ENCODE data around the gene SOBP. TPM values are rescaled to one million over a fixed set of nuclear protein-coding genes. Genes with fewer than 3 reads are reported as not detected.

Gene SOBP, protein sequence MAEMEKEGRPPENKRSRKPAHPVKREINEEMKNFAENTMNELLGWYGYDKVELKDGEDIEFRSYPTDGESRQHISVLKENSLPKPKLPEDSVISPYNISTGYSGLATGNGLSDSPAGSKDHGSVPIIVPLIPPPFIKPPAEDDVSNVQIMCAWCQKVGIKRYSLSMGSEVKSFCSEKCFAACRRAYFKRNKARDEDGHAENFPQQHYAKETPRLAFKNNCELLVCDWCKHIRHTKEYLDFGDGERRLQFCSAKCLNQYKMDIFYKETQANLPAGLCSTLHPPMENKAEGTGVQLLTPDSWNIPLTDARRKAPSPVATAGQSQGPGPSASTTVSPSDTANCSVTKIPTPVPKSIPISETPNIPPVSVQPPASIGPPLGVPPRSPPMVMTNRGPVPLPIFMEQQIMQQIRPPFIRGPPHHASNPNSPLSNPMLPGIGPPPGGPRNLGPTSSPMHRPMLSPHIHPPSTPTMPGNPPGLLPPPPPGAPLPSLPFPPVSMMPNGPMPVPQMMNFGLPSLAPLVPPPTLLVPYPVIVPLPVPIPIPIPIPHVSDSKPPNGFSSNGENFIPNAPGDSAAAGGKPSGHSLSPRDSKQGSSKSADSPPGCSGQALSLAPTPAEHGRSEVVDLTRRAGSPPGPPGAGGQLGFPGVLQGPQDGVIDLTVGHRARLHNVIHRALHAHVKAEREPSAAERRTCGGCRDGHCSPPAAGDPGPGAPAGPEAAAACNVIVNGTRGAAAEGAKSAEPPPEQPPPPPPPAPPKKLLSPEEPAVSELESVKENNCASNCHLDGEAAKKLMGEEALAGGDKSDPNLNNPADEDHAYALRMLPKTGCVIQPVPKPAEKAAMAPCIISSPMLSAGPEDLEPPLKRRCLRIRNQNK
- 7.4 and 12.5 TPM in 2 replicates for total RNA-seq (2012; rRNA removed)

DNA sequence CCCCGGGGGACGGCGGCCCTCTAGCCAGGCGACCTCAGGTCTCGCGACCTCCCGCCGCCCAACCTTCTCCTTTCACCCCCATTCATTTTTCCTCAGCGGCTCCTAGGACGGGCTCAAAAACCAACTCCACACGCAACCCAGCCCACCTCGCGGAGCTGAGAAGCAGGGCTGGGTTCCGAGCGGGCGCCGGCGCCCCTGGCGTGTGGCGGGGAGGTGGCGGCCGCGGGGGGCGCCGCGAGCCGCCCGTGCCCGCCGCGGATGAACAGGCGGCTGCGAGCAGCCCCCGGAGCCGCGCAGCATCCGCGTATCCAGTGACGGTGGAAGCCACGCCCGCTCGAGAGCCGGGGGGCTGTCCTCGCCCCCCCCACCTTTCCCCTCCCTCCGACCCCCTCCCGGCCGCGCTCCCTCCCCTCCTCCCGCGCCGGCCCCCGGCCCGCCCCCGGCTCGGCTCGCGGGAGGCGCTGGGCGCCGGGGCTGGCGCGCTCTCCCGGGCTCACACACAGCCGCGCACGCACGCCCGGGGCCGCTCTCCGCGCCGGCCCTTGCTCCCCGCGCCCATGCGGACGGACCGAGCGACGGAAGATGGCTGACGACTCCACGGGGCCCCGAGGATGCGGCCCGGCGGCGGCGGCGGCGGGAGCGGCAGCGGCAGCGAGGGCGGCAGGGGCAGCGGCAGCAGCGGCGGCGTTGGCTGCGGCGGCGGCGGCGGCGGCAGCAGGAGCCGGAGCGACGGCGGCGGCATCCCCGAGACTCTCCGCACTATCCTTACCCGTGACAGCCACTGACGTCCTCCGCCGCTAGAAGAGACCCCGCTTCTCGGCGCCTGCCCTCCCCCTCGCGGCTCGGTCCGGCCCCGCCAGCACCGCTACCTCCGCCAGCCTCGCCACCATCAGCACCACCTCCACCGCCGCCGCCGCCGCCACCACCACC is at the start of gene SOBP:
Gene SOBP (plus strand): TSS at position 482 of the 930 bp plus-strand sequence. CDS start 500 bp downstream, outside the sequence.
- Histone ChIP-seq H3K9me3 (replicated peaks; ENCODE audit: low read length) (no peaks in the 10 kb centered on the region), H3K4me3 (ENCODE audit: low read length) (peak within 1 kb of the TSS; percentile 64), H3K9ac (ENCODE audit: low read depth, low read length) (peak within 1 kb of the TSS; percentile 39), H3K4me2 (ENCODE audit: low read length) (peak within 1 kb of the TSS; percentile 85), H3K36me3 (ENCODE audit: insufficient read depth, low read length) (no peaks in the 10 kb centered on the region), H3K4me1 (ENCODE audit: control insufficient read depth, insufficient read depth, low read length) (peaks cover 35% of the 10 kb centered on the region), H3K27me3 (ENCODE audit: control insufficient read depth, insufficient read depth, low read length) (peaks cover 72% of the 10 kb centered on the region)

DNA sequence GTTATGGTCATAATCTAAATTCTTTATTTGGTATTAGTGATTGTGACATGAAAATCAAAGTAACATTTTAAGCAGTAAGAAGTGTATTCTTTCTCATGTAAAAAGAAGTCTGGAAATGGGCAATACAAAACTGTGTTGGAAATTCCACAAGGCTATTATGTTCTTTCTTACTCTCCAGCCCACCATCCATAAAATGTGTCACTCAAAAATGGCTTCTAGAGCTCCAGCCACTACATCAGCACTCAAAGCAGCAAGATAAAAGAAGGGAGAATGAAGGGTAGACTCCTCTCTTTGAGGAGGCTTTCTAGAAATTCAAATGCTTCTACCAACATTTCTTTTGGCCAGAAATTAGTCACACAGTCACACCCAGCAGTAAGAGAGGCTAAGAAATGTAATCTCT is 49.0 kb upstream of the SOBP start:
- Histone ChIP-seq H3K27me3 (ENCODE audit: control insufficient read depth, insufficient read depth, low read length) (no peaks in the 10 kb centered on the region), H3K4me1 (ENCODE audit: control insufficient read depth, insufficient read depth, low read length) (peaks cover 24% of the 10 kb centered on the region), H3K4me3 (ENCODE audit: low read length) (no peak overlapping the region), H3K4me2 (ENCODE audit: low read length) (no peak overlapping the region), H3K9ac (ENCODE audit: low read depth, low read length) (no peak overlapping the region), H3K36me3 (ENCODE audit: insufficient read depth, low read length) (no peaks in the 10 kb centered on the region), H3K9me3 (replicated peaks; ENCODE audit: low read length) (no peaks in the 10 kb centered on the region)

DNA sequence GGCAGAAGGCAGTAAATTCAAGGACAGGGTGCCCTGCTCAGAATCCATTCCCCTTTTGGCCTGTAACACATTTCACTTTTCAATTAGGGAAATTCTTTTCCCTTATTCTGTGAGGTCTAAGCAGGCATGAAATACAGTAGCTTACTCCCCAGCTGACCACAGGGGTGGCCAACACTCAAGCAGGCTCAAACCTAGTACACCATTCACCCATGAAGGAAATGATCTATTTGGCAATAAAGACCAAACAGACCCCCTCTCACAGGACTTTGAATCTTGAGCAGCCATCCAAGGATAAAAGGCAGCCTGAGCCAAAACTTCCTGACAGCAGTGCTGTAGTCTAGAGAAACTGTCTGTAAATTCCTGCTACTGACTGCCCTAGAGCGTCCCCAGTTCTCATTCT is 48.2 kb upstream of the SOBP start:
- no peaks in the 10 kb centered on the region for H3K36me3 ChIP-seq (ENCODE audit: insufficient read depth, low read length)
- no peak overlapping the region for H3K9ac ChIP-seq (ENCODE audit: low read depth, low read length)
- no peaks in the 10 kb centered on the region for H3K9me3 ChIP-seq (replicated peaks; ENCODE audit: low read length)
- H3K27me3 ChIP-seq (ENCODE audit: control insufficient read depth, insufficient read depth, low read length): no peaks in the 10 kb centered on the region
- peaks cover 21% of the 10 kb centered on the region for H3K4me1 ChIP-seq (ENCODE audit: control insufficient read depth, insufficient read depth, low read length)
- no peak overlapping the region for H3K4me2 ChIP-seq (ENCODE audit: low read length)
- no peak overlapping the region for H3K4me3 ChIP-seq (ENCODE audit: low read length)

DNA sequence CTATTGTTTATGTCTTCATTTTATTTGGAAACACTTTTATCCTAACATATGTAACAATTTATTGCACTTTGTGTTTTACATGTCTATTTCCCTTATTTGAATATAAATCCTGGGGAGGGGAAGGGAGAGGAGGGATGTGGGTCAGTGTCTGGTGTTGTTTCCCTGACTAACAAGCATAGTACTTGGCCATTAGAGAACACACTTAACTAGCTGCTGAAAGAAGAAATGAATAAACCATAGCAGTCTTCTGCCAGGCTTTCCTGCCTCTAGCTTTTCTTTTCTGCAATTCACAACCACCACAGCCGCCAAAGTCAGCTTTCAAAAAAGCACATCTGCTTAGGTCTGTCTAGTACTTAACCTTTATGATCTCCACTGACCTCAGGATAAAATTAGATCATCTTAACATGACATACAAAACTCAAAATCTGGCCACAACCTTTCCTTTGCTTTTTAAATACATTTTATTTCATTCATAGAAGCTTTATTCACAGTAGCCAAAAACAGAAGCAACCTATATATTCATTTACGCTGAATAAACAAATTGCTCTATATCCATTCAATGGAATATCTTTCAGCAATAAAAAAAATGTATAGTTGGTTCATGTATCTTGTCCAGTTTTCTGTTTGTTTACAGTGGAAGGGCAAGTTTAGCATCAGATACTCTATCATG is 46.8 kb upstream of the SOBP start:
- H3K36me3 ChIP-seq (ENCODE audit: insufficient read depth, low read length): no peaks in the 10 kb centered on the region
- peaks cover 3% of the 10 kb centered on the region for H3K9me3 ChIP-seq (replicated peaks; ENCODE audit: low read length)
- H3K4me2 ChIP-seq (ENCODE audit: low read length): peak overlapping the region; percentile 62
- no peaks in the 10 kb centered on the region for H3K27me3 ChIP-seq (ENCODE audit: control insufficient read depth, insufficient read depth, low read length)
- H3K4me1 ChIP-seq (ENCODE audit: control insufficient read depth, insufficient read depth, low read length): peaks cover 21% of the 10 kb centered on the region
- peak overlapping the region; percentile 7 for H3K4me3 ChIP-seq (ENCODE audit: low read length)
- H3K9ac ChIP-seq (ENCODE audit: low read depth, low read length): peak overlapping the region; percentile 1

DNA sequence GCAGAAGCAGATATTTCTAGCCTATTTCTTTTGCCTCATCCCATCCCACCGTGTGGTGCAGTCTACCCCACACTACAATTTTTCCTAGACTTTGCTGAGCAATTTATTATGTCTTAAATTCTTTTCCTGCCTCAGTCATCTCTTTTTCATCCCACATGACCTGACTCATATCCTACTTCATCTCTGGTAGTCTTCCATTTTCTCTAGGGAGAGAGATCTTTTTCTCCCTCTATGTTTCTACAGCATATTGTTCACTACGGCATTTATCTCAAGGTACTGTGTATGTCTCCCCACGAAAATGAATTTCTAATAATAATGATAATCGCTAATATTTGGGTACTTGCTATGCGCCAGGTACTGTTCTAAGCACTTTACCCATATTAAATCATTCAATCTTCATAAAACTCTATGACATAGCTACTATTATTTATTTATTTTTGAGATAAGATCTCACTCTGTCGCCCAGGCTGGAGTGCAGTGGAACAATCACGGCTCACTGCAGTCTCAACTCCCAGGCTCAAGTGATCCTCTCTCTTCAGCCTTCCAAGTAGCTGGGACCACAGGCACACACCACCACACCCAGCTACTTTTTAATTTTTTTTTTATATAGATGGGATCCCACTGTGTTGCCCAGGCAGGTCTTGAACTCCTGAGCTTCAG is 46.2 kb upstream of the SOBP start:
- Histone ChIP-seq H3K9ac (ENCODE audit: low read depth, low read length) (peak overlapping the region; percentile 1), H3K36me3 (ENCODE audit: insufficient read depth, low read length) (no peaks in the 10 kb centered on the region), H3K4me3 (ENCODE audit: low read length) (peak overlapping the region; percentile 7), H3K4me1 (ENCODE audit: control insufficient read depth, insufficient read depth, low read length) (peaks cover 21% of the 10 kb centered on the region), H3K9me3 (replicated peaks; ENCODE audit: low read length) (peaks cover 3% of the 10 kb centered on the region), H3K4me2 (ENCODE audit: low read length) (peak overlapping the region; percentile 62), H3K27me3 (ENCODE audit: control insufficient read depth, insufficient read depth, low read length) (no peaks in the 10 kb centered on the region)

DNA sequence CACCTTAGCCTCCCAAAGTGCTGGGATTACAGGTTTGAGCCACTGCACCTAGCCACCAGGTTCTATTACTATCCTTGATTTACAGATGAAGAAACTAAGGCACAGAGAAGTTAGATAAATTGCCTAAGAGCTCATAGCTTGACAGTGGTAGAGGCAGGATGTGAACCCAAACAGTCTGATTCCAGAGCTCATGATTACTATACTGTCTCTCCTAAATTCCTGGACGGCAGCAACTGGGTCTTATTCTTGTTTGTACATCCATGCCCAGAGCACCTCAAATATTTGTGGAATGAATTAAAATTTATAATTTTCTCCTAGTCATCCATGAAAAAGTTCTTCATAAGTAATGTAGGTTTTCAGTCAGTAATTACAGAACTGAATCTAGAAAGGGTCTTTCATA is 45.6 kb upstream of the SOBP start:
- no peaks in the 10 kb centered on the region for H3K27me3 ChIP-seq (ENCODE audit: control insufficient read depth, insufficient read depth, low read length)
- no peak overlapping the region for H3K9ac ChIP-seq (ENCODE audit: low read depth, low read length)
- peaks cover 21% of the 10 kb centered on the region for H3K4me1 ChIP-seq (ENCODE audit: control insufficient read depth, insufficient read depth, low read length)
- H3K4me2 ChIP-seq (ENCODE audit: low read length): no peak overlapping the region
- no peak overlapping the region for H3K4me3 ChIP-seq (ENCODE audit: low read length)
- H3K36me3 ChIP-seq (ENCODE audit: insufficient read depth, low read length): no peaks in the 10 kb centered on the region
- peaks cover 3% of the 10 kb centered on the region for H3K9me3 ChIP-seq (replicated peaks; ENCODE audit: low read length)

DNA sequence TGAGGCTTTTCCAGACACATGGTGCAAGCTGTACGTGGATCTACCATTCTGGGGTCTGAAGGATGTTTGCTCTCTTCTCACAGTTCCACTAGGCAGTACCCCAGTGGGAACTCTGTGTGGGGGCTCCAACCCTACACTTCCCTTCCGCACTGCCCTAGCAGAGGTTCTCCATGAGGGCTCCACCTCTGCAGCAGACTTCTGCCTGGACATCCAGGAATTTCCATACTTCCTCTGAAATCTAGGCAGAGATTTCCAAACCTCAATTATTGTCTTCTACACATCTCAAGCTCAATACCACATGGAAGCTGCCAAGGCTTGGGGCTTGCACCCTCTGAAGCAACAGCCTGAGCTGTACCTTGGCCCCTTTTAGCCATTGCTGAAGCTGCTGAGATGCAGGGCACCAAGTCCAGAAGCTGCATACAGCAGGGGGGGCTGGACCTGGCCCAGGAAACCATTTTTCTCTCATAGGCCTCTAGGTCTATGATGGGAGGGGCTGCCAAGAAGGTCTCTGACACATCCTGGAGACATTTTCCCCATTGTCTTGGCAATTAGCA is 42.2 kb upstream of the SOBP start:
- H3K4me3 ChIP-seq (ENCODE audit: low read length): no peak overlapping the region
- no peak overlapping the region for H3K9ac ChIP-seq (ENCODE audit: low read depth, low read length)
- H3K9me3 ChIP-seq (replicated peaks; ENCODE audit: low read length): peaks cover 3% of the 10 kb centered on the region
- peaks cover 17% of the 10 kb centered on the region for H3K4me1 ChIP-seq (ENCODE audit: control insufficient read depth, insufficient read depth, low read length)
- no peak overlapping the region for H3K4me2 ChIP-seq (ENCODE audit: low read length)
- H3K27me3 ChIP-seq (ENCODE audit: control insufficient read depth, insufficient read depth, low read length): no peaks in the 10 kb centered on the region
- no peaks in the 10 kb centered on the region for H3K36me3 ChIP-seq (ENCODE audit: insufficient read depth, low read length)

DNA sequence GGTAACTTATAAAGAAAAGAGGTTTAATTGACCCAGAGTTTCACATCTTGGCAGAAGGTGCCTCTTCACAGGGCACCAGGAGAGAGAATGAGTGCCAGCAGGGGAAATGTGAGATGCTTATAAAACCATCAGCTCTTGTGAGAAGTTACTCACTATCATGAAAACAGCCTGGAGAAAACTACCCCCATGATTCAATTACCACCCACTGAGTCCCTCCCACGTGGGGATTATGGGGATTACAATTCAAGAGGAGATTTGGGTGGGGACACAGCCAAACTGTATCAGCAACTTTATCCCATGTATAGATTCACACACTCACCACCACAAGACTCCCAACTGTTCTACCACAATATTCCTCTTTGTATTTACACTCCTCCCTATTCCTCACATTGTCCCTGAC is 41.1 kb upstream of the SOBP start:
- Histone ChIP-seq H3K9ac (ENCODE audit: low read depth, low read length) (no peak overlapping the region), H3K9me3 (replicated peaks; ENCODE audit: low read length) (peaks cover 3% of the 10 kb centered on the region)

DNA sequence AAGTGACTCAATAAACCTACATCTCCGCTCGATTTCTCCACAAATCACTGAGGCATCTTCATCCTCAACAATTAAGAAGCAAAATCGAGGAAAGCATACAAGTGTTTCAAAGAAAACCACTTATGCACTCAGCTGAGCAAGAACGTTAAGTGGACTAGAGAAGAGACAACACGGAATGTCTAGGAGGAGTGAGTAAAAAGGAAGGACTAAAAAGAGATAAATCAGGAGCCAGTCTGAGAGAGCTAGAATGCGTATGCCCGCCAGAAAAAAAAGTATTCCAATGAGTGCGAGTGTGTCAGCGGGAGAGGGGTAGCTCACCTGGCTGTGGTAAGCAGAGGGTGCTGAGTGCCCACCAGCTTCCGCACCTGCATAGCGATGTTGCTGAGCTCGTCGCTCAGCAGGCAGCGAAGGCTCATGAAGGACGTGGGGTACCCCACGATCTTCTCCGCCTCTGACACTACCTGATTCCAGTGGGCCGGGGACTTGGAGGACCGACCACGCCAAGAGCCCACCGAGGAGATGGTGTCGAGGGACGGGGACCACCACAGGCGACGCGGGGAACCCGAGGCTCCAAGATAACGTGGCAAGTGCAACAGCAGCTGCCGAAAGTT is 31.1 kb upstream of the SOBP start:
- Histone ChIP-seq H3K4me2 (ENCODE audit: low read length) (peak overlapping the region; percentile 91), H3K36me3 (ENCODE audit: insufficient read depth, low read length) (no peaks in the 10 kb centered on the region), H3K4me3 (ENCODE audit: low read length) (peak overlapping the region; percentile 94), H3K4me1 (ENCODE audit: control insufficient read depth, insufficient read depth, low read length) (peaks cover 7% of the 10 kb centered on the region), H3K27me3 (ENCODE audit: control insufficient read depth, insufficient read depth, low read length) (no peaks in the 10 kb centered on the region), H3K9ac (ENCODE audit: low read depth, low read length) (peak overlapping the region; percentile 83), H3K9me3 (replicated peaks; ENCODE audit: low read length) (no peaks in the 10 kb centered on the region)

More for the DNA sequence above, 41.1 kb upstream of the SOBP start:
- Histone ChIP-seq H3K36me3 (ENCODE audit: insufficient read depth, low read length) (no peaks in the 10 kb centered on the region), H3K4me2 (ENCODE audit: low read length) (no peak overlapping the region), H3K27me3 (ENCODE audit: control insufficient read depth, insufficient read depth, low read length) (no peaks in the 10 kb centered on the region), H3K4me1 (ENCODE audit: control insufficient read depth, insufficient read depth, low read length) (peaks cover 7% of the 10 kb centered on the region), H3K4me3 (ENCODE audit: low read length) (no peak overlapping the region)
